Hematopoietic multipotent progenitor cell treated with erythropoietin and hydrocortisone succinate and interleukin-3 and kit ligand, for 8 days (in vitro differentiated cells): ENCODE measurements around the gene KBTBD3.

Experiments used
- DNase-seq: peaks from one replicate; pipeline ENCODE4 v3.0.0-alpha.2; 2015

The KBTBD3 gene, protein sequence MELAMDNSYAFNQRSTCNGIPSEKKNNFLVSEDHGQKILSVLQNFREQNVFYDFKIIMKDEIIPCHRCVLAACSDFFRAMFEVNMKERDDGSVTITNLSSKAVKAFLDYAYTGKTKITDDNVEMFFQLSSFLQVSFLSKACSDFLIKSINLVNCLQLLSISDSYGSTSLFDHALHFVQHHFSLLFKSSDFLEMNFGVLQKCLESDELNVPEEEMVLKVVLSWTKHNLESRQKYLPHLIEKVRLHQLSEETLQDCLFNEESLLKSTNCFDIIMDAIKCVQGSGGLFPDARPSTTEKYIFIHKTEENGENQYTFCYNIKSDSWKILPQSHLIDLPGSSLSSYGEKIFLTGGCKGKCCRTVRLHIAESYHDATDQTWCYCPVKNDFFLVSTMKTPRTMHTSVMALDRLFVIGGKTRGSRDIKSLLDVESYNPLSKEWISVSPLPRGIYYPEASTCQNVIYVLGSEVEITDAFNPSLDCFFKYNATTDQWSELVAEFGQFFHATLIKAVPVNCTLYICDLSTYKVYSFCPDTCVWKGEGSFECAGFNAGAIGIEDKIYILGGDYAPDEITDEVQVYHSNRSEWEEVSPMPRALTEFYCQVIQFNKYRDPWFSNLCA

DNA sequence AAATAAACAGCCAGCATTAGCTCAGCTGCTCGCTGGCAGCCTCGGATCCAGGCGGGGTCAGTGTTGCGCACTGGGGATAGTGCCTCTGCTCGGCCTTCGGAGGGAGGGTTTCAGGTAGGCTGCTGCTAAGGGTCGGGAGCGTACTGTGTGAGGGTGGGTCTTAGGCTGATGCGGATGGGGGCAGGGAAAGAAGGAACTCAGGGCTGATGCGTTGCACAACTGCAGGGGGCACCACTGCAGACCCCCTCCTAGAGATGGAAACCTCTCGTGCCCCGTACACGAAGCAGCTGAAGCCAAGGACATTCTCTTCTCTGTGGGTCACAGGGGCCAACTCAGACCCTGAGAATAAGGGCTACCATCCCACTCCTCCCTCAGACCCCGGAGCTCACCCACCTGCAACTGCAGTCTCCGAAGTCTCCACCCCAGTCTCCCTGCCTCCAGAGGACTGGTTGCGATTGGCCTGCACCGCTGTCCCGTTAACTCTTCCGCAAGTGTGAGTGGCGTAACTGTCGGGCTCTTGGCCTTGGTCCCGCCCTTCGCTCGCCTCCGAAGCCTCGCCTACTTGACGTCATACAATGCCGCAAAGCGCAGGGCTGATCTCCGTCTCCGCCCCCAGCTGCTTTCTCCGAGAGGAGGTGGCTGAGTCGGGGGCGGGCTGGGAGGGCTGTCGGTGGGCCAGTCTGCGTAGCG, at the start of gene KBTBD3:
Gene KBTBD3, minus strand, starts transcription at position 429 of the 690 bp plus-strand sequence. CDS start 18,250 bp downstream, outside the sequence.
- peak; percentile 99 for DNase-seq

DNA sequence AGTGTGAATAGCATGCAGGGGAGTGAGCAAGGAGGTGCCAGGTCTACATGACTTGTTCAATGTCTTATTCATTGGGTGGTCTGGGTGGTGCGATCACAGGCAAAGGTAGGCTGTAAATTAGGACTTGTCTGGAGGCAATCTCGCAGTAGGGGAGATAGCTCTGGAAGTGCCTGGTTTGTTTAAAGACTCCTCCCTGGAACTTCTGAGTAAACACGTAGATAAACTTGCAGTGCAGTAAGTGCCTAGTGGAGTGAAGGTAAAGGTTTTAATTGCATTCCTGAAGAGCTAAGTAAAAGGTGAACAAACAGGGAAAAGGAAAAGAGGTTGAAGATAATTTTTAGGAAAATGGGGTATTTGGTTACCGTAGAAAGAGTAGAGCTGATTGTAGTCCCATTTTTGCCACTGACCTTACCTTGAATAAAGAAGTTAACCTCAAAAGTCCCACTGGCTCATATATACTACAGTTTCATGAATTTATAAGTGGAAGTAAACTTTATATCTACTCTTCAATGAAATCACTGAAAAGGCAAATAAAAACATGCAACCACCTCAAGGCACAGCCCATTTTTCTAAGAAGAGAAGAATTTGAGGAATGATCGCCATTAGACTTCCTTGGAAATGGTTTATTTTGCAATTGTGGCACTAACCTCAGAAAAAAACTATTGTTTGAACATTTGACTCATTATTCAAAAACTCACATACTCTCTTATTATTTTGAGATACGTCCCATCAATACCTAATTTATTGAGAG, 44.6 kb upstream of the KBTBD3 start:
- no peak for DNase-seq

DNA sequence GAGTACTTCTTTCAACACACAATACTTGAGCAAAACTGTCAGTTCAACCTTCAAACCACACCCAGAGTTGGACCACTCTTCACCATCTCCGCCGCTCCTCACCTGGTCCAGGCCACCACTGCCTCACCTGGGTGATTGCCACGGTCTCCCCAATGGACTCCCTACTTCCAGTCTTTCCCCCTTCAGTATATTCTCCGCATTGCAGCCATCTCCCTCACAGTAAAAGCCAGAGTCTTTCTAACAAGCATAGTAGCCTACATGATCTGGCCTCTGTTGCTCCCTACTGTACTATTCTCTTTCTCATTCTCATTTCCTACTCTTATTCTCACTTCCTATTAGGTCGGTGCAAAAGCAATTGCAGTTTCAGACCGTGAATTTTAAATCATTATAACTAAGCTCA, 28.8 kb upstream of the KBTBD3 start:
- no peak for DNase-seq

DNA sequence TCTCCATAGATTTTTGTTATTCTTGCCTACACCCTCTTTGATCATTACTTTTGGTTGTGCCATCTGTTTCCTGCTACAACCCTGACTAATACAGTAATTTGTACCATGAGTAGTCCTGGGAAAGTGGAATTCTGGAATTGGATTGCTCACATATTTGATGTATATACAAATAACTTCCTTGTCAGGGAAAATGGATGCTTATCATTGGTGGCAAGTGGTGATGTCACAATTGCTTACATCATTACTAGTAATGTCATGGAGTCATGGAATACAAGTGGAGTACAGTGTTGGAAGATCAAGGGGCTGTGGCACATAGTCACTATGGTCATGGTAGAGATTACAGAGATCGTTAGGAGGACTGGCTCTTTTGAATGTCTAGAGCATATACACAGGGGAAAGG, 24.7 kb upstream of the KBTBD3 start:
- DNase-seq: no peak

DNA sequence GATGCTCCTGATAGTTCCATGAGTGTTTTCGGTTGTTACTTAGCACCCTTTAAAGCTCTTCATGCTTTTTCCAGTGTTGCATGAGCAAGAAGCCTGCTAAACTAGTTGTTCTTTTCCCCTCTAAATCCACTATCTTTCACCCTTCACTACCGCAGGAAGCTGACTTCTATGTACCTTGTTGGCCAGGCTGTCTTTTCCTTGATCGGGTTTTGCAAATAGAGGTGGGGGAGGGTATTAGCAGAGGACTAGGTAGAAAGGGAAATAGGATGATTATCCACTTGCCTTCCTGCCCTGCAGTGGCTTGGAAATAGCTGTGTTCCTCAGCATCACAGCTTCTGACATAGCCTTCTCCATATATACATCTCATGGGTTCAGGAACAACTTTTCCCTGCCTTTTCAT, 24.2 kb upstream of the KBTBD3 start:
- no peak for DNase-seq

DNA sequence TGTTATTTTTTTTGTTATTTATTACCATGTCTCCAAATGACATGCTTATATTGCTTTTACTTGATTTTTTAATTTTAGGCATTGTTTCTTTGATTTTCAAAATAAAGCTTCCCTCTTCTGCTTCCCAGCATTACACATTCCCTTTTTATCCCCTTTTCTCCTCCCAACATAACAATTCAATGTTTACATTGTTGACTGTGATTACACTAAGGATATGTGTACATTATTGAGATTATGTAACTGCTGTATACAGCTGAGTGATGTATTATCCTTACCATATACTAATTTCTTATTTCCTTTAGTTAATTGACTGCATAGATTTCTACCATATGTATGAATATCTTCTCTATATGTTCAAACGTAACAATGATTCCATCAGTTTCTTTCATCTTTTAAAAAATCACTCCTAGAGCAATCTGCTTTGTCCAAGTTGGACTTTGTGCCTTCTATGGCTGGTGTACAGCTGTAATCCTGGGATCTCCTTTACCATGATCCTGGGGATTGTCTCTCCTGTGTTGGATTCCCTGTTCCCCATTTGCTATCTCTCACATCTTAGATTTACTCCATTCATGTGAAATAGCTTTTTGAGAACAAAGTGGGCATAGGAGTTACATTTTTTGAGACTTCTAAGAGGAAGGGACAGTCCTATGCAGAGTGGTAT, 21.9 kb upstream of the KBTBD3 start:
- no peak for DNase-seq

DNA sequence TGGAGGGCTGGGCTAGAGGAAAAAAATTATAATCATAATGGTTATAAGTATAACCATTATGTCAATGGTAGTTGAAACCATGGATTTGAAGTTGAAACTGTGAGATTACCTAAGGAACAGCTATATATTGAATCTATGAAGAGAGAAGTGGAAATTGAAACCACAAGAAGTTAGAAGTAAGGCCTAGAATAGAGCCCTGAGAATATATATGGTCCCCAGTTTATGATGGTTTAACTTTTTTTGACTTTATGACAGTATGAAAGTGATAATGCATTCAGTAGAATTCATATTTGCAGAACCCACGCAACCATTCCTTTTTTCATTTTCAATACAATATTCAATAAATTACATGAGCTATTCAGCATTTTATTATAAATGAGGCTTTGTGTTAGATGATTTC, 15.3 kb upstream of the KBTBD3 start:
- no peak for DNase-seq

DNA sequence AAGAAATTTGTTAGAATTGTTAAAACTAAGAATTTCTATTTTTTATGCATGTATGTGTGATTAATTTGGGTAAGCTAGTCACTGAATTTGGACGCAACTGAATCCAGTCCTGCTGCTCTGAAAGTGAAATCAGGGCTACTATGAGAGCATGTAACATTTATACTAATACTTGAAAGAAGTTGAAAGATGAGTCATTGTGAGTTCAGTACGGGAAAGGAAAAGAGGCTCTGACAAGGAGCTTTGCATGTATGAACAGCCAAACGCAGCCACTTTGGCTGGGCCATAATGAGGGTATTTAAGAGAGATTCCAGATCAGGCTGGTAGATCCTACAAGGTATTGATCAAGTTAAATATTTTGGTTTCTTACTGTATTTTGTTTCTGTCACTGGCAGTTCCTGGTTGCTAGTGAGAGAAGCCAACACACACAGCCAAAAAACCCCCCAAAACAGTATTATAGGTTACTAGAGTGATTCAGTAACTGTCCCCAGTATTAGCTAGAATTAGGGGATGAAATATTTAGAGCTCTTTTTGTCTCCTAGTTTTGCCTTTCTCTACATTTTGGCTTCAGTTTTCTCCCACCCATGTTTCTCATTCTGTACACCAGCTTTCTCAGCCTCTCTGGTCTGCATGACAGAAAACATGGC, 14.5 kb upstream of the KBTBD3 start:
- no peak for DNase-seq

DNA sequence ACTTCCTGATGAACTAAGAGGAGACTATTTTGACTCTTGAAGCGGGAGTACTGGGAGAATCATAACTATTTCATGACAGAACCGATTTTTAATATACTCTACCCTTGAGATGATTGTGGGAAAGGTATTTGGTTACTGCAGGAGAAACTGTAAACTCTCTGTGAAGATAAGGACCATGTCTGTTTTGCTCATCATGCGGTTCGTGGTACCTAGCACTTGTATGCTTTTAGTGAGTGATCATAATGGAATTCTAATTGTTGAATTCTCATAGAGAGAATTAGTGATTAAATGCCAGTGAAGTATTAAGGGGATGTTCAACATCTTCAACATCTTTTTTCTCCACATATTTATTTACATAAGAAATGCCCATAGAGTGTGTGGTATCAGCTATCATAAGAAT, 11.7 kb upstream of the KBTBD3 start:
- DNase-seq: no peak

DNA sequence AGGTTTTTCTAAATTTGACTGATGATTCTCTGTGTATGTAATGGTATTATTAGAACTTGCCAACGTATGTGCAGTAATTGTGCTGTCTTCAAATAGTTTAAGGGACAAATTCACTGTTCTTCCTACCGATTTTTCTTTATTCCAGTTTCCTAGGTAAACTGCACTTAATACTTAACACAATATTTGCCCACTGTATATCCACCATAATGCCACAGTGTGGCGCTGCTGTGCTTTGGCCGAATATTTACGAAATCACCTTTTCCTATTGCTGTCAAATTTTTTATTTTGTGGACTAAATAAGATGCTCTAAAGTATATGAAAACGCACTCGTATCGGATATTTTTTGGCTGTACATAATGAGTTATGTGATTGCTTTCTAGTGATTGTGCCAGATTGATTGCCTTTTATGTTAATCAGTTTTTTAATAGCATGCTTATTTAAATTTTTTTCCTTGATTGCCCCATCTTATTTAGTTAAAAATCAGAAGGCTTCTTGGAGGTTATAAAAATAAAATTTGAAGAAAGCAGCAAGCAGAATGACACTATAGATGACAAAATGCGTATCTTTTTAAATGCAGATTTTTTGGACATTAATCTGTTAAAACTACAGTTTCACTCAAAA, 10.8 kb upstream of the KBTBD3 start:
- DNase-seq: peak; percentile 73

DNA sequence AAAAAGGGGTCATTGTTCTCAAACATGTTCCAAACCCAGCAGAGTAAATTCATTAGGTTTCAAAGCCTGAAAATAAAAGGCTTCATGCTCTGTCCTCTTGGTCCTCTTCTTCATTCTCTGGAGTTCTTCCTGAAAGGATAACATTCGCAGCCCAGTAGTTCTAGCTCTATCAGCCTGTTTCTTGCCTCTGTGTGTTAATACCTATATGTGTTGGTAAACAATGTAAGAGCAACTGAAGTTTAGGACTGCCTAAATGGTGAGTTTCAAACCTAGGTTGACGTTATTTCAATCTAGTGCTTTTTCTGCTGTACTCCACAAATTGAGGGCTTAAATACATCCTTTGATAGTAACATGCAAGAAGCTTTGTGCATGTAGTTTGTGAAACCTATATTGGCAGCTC, 9.7 kb upstream of the KBTBD3 start:
- DNase-seq: no peak

DNA sequence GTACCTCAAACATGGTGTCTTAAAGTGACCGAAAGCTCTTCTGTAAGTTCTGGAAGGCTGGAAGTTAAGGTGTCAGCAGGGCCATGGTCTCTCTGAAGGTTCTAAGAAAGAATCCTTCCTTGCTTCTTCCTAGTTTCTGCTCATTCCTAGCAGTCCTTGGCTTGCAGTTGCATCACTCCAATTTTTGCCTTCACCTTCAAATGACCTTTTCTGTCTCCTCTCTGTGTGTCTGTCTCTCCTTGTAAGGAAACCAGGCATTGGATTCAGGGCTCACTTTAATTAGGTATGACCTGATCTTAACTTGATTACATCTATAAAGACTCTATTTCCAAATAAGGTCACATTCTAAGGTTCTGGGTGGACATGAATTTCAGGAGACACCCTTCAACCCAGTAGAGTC, 9.0 kb upstream of the KBTBD3 start:
- no peak for DNase-seq

DNA sequence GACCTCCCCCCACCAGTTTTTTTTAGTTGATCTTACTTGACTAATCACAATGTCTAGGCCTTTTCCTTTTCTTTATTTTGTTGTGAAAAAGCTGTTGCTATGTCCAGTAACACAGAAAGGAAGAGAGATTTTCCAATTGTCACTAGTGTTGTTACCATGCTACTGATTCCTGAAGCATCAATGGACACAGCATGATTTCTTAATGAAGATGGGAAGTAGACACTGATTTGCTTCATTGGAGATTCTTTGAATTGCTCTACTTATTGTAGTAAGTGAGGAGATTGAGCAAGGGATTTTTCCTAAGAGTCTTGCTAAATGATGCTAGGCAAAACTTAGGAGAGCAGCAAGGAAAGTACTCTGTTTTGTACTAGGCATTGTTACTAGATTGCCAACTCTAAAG, 4.9 kb upstream of the KBTBD3 start:
- DNase-seq: no peak

DNA sequence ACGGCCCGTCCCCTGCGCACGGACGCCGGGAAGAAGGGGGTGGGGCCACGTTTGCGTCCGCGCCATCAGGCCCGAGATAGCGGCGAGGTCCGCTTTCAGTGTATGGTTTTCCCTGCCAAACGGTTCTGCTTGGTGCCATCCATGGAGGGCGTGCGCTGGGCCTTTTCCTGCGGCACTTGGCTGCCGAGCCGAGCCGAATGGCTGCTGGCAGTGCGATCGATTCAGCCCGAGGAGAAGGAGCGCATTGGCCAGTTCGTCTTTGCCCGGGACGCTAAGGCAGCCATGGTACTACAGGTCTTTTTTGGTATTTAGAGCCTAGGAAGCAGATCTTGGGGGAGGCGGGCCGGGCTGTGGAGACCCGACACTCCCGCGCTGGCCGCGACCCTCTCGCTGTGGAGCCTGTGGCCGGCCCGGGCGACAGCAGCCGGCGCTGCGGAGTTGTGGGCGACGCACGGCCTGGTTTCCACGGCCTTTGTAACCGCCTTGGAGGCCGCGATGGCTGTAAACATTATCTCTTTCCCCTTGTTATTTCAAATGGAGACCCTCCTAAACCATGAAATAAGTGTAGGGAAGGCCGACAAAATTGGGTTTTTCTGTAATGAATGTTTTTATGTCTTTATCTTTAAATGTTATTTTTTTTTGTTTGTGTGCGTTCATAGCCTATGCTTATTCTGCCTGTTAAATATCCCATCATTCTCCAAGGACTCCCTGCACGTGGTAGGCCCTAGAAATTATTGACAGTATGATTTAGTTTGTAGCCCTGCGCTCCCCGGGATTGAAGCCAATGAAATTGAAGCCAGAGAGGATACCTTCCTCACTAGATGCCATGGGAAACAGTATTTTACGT, 685 bp upstream of the KBTBD3 start, which contains the start of gene AASDHPPT:
Gene AASDHPPT, plus strand, starts transcription at position 54 of the 847 bp plus-strand sequence. Its CDS starts 49 bp downstream, at position 103.
- peak; percentile 72 for DNase-seq

DNA sequence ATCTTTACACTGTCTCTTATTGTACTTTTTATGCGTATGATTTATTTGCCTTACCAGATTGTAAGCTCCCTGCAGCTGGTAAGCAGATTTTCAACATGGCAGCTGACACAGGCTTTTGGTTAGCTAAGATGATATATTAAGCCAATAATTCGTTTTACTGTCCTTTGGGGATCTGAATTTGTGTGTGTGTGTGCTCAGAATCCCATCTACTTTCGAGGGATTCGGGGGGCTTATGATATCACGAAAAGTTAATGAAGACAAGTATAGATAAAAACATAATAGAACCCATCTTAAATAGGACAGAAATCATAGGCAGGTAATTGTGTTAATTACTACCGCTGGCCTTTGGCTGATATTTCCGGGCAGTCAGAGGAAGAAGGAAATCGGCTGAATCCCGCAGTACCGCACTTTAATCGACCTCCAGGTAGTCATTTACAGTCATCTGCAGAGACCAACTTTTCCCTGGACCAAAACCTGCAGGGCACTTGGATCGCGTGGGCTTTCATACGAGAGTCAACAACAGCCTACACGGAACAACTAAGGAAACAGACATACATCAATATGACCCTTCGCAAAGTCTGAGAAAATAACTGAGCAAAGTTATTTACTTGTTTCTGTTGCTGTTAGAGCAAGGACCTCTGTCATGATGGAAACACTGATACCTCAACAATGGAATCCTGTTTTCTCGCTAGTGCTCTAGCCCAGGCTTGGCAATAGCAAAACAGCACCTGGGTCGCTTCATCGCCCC, 802 bp downstream of the KBTBD3 start:
- peak; percentile 18 for DNase-seq

DNA sequence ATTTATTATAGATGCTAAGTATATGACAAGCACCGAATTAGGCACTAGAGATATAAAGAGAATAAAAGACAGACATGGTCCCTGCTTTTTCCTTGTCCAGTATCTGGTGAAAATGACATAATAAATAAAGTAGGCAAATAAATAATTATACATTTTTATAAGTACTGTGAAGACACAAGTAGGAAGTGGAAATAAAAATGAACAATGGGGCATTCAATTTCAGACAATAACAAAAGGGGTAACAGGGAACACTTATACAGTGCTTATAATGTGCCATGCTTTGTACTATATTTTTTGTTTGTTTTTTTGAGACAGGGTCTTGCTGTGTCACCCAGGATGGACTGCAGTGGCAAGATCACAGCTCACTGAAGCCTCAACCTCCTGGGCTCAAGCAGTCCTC, 4.3 kb downstream of the KBTBD3 start:
- DNase-seq: no peak

DNA sequence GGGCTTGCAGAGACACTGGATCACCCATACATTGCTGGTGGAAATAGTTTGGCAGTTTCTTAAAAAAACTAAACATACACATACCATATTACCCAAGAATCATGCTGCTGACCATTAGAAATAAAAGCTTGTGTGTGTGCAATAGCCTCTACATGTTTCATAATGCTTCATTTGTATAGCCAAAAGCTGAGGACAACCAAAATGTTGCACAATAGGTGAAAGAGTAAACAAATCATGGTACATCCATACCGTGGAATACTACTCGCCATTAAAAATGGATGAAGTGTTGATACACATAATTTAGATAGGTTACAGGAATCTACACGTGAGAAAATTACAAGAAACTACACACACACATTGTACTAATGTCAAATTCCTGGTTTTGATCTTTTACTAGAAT, 6.5 kb downstream of the KBTBD3 start:
- DNase-seq: no peak

DNA sequence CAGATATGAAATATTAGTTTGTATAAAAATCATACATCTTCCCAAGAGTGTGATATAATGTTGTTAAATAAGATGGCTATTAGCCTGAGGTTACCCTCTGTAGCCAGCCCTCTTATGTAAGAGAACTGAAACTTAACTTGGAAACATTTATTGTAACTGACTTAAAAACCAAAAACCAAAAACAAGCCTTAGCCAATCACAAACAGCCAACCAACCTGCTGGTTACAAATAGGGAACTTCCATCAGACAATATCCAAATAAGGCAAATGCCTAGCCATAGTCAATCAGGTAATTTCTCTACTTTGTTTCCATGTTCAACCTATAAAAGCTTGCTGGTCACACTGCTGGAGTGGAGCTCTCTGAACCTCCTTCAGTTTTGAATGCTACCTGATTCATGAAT, 14.1 kb downstream of the KBTBD3 start:
- no peak for DNase-seq
